NB4 (cell line): Measurements from ENCODE around the gene CACTIN.

ENCODE experiments used
- CTCF ChIP-seq: IDR thresholded peaks from one replicate; pipeline ENCODE4 v1.5.1; 2012; ENCODE audit warnings: low read depth, low read length
- MAX ChIP-seq: IDR thresholded peaks from 2 replicates; pipeline ENCODE4 v1.6.1; 2011; ENCODE audit warnings: low read depth, low read length
- MYC ChIP-seq: IDR thresholded peaks from 2 replicates; pipeline ENCODE4 v1.6.1; 2011; ENCODE audit warnings: low read depth, low read length
- POLR2A ChIP-seq: IDR thresholded peaks from 2 replicates; pipeline ENCODE4 v1.6.1; 2011; ENCODE audit warnings: mild to moderate bottlenecking; ENCODE audit not compliant: insufficient read length; ENCODE audit errors: extremely low read depth

GRCh38 chr19:3577723-3578344 lies 48.8 kb downstream of the CACTIN start:
- no peak for TF ChIP-seq POLR2A
- no peak for TF ChIP-seq CTCF
- TF ChIP-seq MYC: no peak
- no peak for TF ChIP-seq MAX
